Left ventricle myocardium inferior (tissue), 1 donor: Measurements from ENCODE around the gene STEAP3. TPM values are rescaled to one million over a fixed set of nuclear protein-coding genes. Genes with fewer than 3 reads are reported as not detected.

Experiments used
- DNase-seq: peaks from one replicate; pipeline ENCODE4 v3.0.0-alpha.2; 2020
- H3K27ac ChIP-seq: fragments of 200-600 bp; replicated peaks from 2 replicates; pipeline ENCODE4 v1.8.0; 2021
- H3K27me3 ChIP-seq: fragments of 200-600 bp; 2 replicates; pipeline ENCODE4 v1.8.0; 2021; ENCODE audit warnings: low read depth
- H3K36me3 ChIP-seq: fragments of 200-600 bp; 2 replicates; pipeline ENCODE4 v1.8.0; 2021
- H3K4me1 ChIP-seq: fragments of 200-600 bp; 2 replicates; pipeline ENCODE4 v1.8.0; 2021
- H3K4me3 ChIP-seq: fragments of 200-600 bp; 2 replicates; pipeline ENCODE4 v1.8.0; 2021; ENCODE audit warnings: mild to moderate bottlenecking, moderate library complexity
- H3K9me3 ChIP-seq: fragments of 200-600 bp; replicated peaks from 2 replicates; pipeline ENCODE4 v1.8.0; 2021
- intact Hi-C: fragments of 100-400 bp; cut with micrococcal nuclease; formaldehyde crosslinking; loops from one replicate; pipeline ENCODE4 v1.11.0; 2022
- total RNA-seq: library from RNA; stranded (reverse); fragmentation: NEBNext Ultra II Directional; extraction: Animal tissue kit (Norgen Biotek cat#: 25700); gene quantifications from one replicate; pipeline ENCODE4 v1.2.1, GENCODE V29; 2021
- TF ChIP-seq, protein P1 (sequence below): fragments of 200-600 bp; IDR thresholded peaks from 2 replicates; pipeline ENCODE4 v1.8.0; 2021; ENCODE audit warnings: antibody characterized with exemption, mild to moderate bottlenecking, borderline replicate concordance
- donor health status: DM: no; HTN: yes; CAD: no; lungs with severe emphysema.

STEAP3 gene
- total RNA-seq, 1 donor from 2014 or later = 7.1 TPM

DNA sequence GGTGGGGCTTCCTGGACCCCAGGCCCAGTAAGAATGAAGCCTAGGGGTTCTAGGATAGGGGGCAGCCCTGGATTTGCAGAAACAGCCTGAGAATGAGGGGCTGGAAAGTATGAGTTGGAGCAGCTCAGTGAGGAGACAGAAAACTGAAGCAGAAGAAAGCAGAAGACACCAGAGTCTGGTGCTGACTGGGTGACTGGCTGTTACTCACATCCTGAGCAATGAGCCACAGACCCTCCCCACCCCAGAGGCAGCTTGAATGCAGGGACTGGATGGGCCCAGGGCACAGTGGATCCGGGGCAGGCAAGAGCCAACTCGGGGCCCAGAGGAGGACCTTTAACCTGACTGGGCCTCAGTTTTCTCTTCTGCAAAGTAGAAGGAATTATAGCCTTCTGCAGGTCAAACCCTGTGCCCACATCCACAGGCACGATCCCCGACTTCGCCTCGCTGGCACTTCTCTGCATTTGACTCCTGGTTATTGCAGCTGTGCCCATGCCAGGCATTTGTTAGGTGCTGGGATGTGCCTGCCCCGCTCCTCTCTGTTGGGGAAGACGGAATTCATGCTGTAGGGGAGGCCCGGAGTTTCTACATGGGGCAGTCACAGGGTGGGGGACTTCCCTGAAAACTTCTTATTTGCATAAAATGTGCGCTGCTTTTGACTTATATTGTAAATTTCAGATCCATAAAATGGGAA is 8.5 kb downstream of the STEAP3 start:
- Histone ChIP-seq H3K9me3 (no peaks in the 10 kb centered on the region), H3K4me1 (no peaks in the 10 kb centered on the region), H3K4me3 (no peak overlapping the region), H3K36me3 (no peaks in the 10 kb centered on the region), H3K27me3 (peaks cover 5% of the 10 kb centered on the region), H3K27ac (no peak overlapping the region)
- TF ChIP-seq, protein P1, sequence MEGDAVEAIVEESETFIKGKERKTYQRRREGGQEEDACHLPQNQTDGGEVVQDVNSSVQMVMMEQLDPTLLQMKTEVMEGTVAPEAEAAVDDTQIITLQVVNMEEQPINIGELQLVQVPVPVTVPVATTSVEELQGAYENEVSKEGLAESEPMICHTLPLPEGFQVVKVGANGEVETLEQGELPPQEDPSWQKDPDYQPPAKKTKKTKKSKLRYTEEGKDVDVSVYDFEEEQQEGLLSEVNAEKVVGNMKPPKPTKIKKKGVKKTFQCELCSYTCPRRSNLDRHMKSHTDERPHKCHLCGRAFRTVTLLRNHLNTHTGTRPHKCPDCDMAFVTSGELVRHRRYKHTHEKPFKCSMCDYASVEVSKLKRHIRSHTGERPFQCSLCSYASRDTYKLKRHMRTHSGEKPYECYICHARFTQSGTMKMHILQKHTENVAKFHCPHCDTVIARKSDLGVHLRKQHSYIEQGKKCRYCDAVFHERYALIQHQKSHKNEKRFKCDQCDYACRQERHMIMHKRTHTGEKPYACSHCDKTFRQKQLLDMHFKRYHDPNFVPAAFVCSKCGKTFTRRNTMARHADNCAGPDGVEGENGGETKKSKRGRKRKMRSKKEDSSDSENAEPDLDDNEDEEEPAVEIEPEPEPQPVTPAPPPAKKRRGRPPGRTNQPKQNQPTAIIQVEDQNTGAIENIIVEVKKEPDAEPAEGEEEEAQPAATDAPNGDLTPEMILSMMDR = no peak
- DNase-seq = no peak
- intact Hi-C loops = no loop called here

DNA sequence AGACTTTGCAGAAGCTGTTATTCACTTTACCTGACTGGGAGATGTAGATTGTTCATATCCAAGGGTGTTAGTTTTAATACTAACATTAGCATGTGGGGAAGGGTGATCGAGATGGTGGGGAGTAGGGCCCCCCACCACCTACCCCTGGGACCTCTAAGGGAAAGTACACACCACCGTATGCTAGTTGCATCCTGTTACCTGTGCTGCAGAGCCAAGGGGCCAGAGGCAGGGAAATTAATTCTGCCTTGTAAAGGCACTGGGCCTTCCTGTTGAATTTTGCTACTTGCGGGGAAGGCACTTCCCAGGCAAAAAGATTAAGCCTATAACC is 9.0 kb downstream of the STEAP3 start:
- Histone ChIP-seq H3K27ac (no peak overlapping the region), H3K4me1 (no peaks in the 10 kb centered on the region), H3K36me3 (no peaks in the 10 kb centered on the region), H3K4me3 (no peak overlapping the region), H3K27me3 (peaks cover 5% of the 10 kb centered on the region), H3K9me3 (no peaks in the 10 kb centered on the region)
- DNase-seq = no peak
- TF ChIP-seq, protein P1 = no peak
- intact Hi-C loops = no loop called here

DNA sequence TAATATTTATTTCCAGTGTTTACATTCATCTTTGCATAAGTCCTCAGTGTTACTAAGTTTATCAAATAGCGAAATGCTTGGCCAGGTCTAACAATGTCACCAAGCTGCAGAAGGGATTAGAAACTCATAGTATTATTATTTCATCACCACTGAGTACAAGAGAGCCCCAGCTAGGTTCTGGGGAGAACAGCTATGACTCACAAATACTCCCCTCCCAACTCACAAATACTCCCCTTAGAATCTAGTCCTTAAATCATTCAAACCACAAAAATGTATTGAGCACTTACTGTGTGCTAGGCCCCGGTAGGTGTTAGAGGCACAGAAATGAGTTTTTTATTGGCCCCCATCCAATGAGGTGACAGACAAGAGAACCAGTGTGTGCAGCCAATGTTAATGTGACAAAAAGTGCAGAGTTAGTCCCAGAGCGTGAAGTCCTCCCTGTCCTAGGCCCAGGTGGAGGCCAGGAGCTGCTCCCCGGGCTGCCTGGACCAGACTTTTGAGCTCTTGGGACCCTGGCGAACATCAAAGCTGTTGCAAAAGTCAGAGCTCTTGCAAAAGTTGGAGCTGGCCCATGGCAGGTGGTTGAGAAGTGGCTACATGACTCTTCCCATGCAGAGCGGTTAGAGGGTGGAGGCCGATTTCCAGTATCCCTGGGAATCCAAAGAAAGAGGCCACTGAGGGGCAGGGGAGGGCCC is 9.8 kb downstream of the STEAP3 start:
- H3K4me1 ChIP-seq = no peaks in the 10 kb centered on the region
- intact Hi-C loops = no loop called here
- no peak for DNase-seq
- H3K4me3 ChIP-seq = no peak overlapping the region
- TF ChIP-seq, protein P1 = no peak
- no peak overlapping the region for H3K27ac ChIP-seq
- no peaks in the 10 kb centered on the region for H3K27me3 ChIP-seq
- no peaks in the 10 kb centered on the region for H3K9me3 ChIP-seq
- H3K36me3 ChIP-seq = no peaks in the 10 kb centered on the region

DNA sequence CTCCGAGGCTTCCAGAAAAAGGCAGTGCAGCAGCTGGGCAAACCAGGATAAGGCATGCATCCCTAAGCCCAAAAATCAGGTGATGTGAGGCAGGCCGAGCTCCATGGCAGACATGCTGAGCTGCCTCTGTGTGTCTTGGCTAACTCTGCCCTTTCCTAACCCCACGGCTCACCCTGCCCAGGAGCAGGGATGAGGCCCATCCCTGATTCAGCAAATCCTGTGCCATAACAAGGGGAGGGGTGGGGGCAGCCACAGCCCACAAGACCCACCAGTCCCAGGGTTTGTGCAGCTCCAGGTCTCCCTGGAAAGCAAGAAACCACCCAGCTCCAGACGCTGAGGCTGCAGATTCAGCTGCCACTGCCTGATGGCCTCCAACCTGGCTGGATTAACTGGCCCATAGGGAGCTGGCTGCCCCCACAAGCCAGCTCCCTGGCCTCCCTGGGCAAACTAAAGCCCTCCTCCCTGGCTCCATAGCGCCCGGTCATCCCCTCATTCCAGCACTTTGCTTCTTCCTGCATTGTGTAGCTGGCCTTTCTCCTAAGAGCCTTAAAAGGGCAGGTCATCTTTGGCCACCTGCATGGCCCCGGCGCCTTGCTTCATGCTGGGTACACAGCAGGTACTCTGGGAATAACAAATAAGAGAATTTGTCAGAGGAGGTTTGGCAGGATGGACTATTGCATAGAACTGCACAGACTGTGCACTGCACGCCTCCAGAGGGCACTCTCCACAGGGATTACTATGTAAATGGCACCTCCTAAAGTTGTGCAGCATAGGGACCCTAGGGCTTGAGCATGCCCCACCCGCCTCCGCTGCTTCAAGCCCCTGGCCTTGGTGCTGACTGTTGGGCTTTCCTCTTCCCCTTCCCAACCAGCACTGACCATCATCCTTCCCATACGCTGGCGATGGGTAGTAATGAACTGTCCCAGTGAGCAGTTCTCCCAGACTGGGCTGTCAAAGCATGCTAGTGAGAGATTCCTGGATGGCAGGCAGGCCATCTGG is 10.7 kb downstream of the STEAP3 start:
- Histone ChIP-seq H3K4me1 (no peaks in the 10 kb centered on the region), H3K36me3 (no peaks in the 10 kb centered on the region), H3K4me3 (no peak overlapping the region), H3K9me3 (no peaks in the 10 kb centered on the region), H3K27me3 (no peaks in the 10 kb centered on the region), H3K27ac (no peak overlapping the region)
- no peak for DNase-seq
- TF ChIP-seq, protein P1 = peak; percentile 44
- intact Hi-C loops = no loop called here

DNA sequence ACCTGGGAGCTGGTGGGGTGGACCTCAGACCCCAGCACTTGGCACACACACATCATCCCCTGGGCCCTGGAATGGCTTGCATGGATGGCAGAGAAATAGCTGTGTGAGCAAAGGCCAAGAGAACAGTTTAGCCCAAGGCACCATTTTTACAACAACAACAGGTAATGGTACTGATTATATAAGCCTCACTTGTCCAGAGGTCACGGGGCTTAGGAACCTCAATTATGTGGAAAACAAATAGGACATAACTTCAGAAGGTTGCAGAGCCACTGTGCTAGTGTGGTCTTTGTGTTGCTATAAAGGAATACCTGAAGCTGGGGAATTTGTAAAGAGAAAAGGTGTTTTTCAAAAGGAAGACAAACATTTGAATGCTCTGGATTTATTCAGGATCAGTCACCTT is 13.2 kb downstream of the STEAP3 start:
- H3K4me1 ChIP-seq = peaks cover 17% of the 10 kb centered on the region
- no peaks in the 10 kb centered on the region for H3K27me3 ChIP-seq
- no peak for DNase-seq
- intact Hi-C loops = no loop called here
- TF ChIP-seq, protein P1 = no peak
- no peak overlapping the region for H3K27ac ChIP-seq
- H3K4me3 ChIP-seq = no peak overlapping the region
- no peaks in the 10 kb centered on the region for H3K36me3 ChIP-seq
- no peaks in the 10 kb centered on the region for H3K9me3 ChIP-seq
